ENCODE results near the gene CFAP410. TPM values are rescaled to one million over a fixed set of nuclear protein-coding genes. Genes with fewer than 3 reads are reported as not detected.
"Not testable (repeated sequence)": the region's sequence is repeated elsewhere in the genome, so short reads cannot be mapped to it uniquely, and the experiment has no call there.

CFAP410 gene
- total RNA-seq, 1 donor from 2014 or later = 16.8 TPM

DNA sequence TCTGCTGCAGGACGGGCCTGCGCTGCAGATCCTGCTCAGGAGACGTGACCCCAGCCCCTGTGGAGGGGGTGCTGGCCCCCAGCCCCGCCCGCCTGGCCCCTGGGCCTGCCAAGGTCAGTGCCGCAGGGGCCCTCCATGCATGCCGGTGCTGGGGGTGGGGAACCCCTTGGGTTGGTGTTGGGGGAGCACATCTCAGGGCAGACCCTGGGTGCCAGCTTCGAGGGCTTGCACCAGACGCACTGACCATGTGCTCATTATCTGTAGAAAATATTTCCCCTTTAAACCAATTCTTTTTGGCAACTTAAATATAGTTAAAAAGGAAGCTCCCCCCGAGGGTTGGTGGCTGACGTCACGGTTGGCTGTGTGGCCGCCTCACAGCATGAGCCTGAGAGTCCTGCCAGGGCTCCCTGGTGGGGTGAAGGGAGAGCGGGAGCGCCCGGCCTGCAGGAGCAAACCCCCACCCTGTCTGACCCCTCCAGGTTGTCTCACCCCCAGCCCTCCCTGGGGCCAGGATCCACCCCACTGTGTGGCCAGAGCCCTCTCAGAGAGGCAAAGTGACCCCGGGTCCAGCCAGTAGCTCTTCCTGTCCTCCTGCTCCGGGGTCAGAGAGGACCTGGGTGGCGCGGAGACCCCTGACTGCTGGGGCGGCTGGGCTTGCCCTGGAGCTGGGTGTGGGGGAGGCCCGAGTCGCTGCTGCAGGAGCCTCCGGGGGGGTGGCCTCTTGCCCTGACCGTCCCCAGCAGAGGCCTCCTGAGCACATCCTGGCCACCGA, 44.6 kb downstream of the CFAP410 start:
- ATAC-seq = peak; percentile 67

DNA sequence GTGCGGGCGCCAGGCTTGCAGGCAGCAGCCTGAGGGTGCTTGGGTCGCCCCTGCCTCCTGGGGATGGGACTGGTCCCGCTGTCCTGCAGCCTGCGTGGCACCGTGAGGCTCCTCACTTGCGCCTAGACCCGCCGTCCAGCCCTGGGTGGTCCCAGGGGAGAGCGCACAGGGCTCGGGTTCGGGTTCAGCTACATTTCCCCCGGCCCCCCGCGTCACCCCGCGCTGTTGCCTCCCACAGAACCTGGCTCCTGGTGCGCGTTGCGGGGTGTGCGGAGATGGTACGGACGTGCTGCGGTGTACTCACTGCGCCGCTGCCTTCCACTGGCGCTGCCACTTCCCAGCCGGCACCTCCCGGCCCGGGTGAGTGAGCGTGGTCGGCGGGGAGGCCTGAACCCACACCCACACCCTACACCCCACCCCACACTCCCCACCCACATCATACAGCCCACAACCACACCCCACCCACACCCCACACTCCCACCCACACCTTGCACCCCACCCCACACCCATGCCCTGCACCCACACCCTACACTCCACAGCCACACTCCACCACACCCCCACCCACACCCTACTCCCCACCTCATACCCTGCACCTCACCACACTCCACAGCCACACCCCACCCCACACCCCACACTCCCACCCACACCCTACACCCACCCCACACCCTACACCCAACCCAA, 45.5 kb downstream of the CFAP410 start:
- intact Hi-C loops (cut with DNase I) = no loop called here
- ATAC-seq (no peak), DNase-seq (ENCODE audit: missing footprints) (peak; percentile 55)

More for the DNA sequence above, 44.6 kb downstream of the CFAP410 start:
- intact Hi-C loops (cut with DNase I) = no loop called here
- peak; percentile 92 for DNase-seq (ENCODE audit: missing footprints)

DNA sequence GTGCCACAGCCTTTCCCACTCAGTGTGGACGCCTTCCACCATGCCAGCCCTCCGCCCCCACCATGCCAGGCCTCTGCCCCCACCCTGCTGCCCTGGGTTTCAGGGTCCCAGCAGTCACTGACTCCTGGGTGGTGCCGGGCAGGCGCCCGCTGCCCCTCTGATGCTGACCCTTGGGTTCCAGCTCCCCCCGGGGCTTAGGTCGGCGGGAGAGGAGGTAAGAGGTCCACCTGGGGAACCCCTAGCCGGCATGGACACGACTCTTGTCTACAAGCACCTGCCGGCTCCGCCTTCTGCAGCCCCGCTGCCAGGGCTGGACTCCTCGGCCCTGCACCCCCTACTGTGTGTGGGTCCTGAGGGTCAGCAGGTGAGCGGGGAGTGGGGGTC, 46.4 kb downstream of the CFAP410 start:
- intact Hi-C loops (cut with DNase I) = no loop called here
- ATAC-seq (no peak), DNase-seq (ENCODE audit: missing footprints) (peak; percentile 64)

DNA sequence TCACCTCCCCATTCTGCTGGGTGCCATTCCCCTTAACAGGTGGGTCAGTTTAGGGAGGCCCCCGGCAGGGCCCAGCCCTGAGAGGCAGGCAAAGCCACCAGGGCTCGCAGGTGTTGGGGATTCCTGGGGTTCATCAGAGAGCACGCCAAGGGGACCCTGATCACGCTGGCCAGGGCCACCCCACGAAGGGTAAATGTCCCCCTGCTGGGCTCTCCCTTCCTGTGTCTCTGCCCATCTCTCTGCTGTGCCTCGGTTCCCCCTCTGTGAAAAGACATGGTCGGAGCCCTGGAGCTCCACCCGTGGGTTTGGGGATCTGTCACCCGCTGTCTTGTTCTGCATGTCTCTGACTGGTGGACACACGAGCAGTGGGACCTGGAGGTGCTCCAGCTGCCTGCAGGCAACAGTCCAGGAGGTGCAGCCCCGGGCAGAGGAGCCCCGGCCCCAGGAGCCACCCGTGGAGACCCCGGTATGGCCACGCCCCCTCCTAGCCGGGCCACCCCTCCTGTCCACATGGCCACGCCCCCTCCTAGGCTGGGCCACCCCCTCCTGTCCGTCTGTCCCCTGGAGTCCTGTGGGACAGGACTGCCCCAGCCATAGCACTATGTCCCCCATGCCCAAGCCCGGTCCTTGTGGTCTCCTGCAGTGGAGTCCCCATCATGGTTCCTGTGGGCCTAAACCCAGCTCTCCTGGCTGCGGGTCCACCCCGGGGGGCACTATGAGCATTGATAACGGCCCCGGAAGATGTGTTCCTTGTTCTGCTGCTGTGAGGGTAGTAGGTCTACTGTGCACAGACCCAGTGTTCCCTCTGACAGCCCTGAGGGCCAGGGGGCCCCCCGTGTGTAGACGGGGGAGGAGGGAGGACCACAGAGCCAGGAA, 47.0 kb downstream of the CFAP410 start:
- DNase-seq (ENCODE audit: missing footprints) (peak; percentile 55), ATAC-seq (no peak)
- intact Hi-C loops (cut with DNase I) = no loop called here

DNA sequence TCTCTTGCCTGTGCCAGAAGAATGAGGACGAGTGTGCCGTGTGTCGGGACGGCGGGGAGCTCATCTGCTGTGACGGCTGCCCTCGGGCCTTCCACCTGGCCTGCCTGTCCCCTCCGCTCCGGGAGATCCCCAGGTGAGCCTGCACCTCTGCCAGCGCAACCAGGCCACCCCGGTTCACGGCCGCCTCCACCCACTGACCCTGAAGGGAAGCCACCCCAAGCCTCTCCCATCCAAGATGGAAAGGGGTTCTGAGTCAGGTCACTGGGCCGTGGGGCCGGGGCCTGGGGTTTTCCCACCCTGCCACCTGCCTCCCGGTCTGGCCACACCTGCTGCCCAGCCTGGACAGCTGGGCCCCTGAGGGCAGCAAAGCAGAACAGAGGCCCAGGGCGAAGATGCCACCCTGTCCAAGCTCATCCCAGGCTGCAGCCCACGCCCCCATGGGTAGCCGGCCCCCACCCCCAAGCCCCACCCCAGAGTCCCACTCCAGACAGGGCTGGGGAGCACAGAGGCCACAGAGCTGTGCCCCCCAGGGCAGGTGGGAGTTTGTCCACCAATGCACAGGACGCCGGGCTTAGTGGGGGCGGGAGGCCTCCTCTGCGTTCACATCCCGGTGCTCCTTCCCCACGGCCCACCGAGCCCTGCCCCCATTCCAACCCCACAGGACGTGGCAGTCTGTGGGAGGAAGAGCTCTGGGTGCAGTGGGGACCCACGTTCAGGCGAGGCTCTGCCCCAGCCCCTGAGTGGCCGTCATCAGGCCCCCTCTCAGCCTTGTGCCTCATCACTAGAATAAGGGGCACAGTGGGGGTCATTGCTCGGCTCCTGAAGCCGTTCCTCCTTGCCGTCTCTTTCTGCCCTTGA, 47.9 kb downstream of the CFAP410 start:
- ATAC-seq (no peak), DNase-seq (ENCODE audit: missing footprints) (peak; percentile 67)
- intact Hi-C loops (cut with DNase I) = no loop called here

DNA sequence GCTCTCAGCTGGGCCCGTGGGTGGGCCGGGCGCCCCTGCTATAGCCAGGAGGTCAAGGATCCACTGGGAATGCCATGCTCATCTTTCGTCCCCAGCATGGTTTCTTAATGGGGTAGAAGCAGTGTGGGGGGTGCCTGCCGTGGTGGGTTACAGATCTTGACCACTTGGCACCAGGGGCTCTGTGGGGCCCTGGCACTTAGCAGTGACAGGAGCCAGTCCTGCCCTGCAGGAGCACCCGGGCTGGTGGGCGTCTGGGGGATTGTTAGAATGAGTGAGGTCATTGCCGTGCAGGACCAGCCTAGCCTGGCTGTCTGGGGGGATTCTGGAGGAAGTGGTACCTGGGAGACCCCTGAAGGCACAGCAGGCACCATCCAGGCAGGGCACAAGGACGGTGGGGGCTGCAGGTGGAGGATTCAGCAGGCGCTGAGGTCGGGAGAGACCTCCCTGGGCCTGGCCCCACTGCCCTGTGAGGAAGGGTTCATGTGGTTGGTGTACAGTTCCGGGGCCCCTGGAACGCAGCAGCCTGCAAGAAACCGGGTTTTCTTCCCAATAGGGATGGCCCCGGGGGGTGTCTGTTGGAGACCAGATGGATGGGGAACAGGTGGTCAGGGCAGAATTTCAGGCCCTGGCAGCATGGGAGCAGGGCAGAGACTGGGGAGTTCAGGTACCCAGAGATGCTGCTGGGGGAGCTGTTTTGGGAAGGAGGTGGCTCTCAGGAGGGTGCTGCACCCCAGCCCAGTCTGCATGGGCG, 48.7 kb downstream of the CFAP410 start:
- ATAC-seq = no peak
- intact Hi-C loops (cut with DNase I) = no loop called here
- DNase-seq (ENCODE audit: missing footprints) = peak; percentile 31

DNA sequence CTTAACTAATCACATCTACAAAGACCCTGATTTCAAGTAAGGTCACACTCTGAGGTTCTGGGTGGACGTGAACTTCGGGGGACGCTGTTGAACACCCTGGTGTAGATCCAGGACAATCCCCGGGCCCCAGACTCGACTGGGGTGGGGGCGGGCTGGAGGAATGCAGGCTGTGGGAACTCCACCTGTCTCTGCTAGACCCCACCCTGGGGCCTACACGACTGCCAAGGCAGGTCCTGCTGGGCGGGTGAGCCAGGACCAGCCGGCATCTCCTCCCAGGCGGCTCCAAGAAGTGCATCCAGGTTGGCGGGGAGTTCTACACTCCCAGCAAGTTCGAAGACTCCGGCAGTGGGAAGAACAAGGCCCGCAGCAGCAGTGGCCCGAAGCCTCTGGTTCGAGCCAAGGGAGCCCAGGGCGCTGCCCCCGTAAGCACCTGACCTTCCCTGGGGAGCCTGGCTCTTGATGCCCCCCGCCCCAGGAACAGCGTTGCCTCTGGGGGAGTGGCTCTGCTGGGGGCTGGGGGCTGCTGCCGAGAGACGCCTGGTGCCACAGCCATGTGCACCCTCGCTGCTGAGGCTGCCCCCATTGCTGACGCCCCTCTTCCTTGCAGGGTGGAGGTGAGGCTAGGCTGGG, 49.7 kb downstream of the CFAP410 start:
- intact Hi-C loops (cut with DNase I) = no loop called here
- DNase-seq (ENCODE audit: missing footprints) (peak; percentile 27), ATAC-seq (no peak)

DNA sequence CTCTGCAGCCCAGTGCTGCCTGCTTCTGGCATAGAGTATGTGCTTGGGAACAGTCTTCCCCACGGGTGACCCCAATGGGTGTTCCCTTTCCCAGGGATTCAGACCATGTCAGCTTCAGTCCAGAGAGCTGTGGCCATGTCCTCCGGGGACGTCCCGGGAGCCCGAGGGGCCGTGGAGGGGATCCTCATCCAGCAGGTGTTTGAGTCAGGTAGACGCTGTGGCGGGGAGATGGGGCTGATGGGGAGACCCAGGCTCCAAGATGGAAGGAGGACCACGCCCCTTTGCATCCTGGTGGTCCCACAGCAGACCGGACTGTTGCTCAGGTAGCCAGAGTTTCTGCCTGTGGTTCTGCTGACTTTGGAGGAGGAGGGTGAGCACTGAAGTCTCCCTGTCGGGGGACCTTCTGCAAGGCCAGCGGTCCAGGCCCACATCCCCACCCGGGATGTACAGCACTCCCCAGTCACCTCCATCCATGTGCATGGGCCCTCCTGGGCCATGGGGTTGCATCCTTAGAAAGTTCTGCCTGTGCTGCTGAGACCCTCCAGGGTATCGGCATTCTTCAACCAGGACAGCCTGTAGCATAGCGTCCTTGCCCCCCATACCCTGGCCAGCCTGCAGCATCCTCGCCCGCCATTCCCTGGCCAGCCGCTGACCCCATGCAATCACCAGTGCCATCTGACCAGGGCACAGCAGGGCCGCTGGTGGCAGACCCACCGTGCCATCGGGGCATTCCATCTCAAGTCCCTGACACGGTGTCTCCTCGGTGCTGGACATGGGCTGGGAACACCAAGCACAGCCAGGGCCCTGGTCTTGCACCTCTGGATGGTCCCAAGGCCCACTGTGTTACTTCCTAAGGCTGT, 50.7 kb downstream of the CFAP410 start:
- intact Hi-C loops (cut with DNase I) = no loop called here

DNA sequence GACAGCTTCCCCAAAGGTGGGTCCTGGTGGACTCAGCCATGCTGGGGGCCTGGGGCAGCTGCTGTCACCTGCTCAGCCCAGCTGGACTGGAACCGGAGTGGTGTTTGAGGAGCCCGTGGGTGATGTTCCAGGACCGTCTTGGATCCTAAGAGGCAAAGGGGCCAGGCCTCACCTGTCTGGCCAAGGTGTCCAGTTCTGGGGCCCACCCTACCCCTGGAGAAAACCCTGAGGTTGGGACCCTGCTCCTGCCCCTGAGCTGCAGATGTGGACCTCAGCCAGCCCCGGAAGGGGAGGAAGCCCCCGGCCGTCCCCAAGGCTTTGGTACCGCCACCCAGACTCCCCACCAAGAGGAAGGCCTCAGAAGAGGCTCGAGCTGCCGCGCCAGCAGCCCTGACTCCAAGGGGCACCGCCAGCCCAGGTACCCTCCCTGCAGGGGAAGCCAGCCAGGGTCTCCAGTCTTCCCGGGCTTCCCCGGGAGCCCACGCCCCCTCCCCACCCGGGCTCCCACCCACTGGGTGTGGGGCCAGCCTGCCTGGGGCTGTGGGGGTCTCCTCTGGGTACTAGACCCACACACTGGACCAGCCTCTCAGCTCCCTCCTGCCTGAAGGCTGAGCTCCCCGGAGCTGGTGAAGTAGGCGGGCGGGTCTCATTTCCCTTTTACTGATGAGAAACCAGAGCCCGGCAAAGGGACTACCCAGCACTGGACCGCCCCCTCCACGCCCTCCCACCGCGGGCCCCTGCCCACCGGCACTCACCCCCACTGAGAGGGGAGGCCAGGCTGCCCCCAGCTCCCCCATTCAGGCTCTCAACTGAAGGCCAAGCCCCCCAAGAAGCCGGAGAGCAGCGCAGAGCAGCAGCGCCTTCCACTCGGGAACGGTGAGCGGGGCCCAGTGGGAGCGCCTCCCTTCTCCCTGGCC, 52.2 kb downstream of the CFAP410 start:
- DNase-seq (ENCODE audit: missing footprints) (peak; percentile 46), ATAC-seq (no peak)
- intact Hi-C loops (cut with DNase I) = no loop called here

More for the DNA sequence above, 50.7 kb downstream of the CFAP410 start:
- DNase-seq (ENCODE audit: missing footprints) = peak; percentile 62
- ATAC-seq = no peak

DNA sequence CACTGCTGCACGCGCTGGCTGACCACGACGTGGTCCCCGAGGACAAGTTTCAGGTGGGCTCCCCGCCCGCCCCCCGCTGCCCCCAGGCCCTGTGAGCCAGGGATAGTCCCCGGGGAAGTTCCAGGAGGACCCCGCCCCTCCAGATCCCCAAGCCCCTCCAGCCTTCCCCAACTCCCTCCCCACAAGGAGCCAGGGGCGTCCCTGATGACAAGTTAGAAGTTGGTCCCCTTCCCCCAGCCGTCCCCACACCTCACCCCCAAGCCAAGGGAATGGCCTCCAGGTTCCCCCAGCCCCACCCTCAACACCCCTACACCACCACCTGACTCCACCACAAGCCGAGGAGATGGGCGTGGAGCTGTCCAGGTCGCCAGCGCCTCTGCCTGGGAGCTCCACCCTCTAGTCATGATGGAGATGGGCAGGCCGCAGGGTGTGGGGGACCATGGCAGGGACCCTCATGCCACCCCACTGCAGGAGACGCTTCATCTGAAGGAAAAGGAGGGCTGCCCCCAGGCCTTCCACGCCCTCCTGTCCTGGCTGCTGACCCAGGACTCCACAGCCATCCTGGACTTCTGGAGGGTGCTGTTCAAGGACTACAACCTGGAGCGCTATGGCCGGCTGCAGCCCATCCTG, 53.0 kb downstream of the CFAP410 start:
- peak; percentile 54 for DNase-seq (ENCODE audit: missing footprints)
- ATAC-seq = no peak
- intact Hi-C loops (cut with DNase I) = no loop called here

DNA sequence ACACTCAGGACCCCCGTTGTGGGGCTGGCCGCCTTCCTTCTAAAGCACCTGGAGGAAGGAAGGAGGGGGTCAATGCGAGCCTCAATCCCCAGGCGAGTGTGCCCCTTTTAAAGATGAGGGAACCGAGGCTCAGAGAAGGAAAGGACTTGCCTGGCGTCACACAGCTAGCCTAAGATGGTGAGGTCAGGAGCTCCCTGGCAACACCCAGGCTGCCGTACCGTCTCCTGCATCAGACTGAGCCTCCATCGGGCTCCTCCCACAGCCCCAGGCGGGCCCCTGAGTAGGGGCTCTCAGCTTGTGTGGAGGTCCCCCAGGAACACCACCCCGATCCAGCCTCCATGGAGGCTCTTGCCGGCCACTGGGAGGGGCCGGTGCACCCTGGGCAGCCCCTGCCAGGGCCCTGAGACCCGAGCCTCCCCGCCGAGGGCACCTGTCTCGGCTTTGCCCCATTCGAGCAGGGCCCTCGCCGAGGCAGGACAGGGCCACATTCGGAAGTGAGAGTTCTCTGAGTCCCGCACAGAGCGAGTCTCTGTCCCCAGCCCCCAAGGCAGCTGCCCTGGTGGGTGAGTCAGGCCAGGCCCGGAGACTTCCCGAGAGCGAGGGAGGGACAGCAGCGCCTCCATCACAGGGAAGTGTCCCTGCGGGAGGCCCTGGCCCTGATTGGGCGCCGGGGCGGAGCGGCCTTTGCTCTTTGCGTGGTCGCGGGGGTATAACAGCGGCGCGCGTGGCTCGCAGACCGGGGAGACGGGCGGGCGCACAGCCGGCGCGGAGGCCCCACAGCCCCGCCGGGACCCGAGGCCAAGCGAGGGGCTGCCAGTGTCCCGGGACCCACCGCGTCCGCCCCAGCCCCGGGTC, 53.8 kb downstream of the CFAP410 start, which contains the start of gene AIRE:
TSS of gene AIRE (plus strand) at position 739 of the 855 bp plus-strand sequence. CDS start 131 bp downstream, outside the sequence.
- no peak for ATAC-seq
- intact Hi-C loops (cut with DNase I) = no loop called here
- DNase-seq (ENCODE audit: missing footprints) = peak; percentile 69

DNA sequence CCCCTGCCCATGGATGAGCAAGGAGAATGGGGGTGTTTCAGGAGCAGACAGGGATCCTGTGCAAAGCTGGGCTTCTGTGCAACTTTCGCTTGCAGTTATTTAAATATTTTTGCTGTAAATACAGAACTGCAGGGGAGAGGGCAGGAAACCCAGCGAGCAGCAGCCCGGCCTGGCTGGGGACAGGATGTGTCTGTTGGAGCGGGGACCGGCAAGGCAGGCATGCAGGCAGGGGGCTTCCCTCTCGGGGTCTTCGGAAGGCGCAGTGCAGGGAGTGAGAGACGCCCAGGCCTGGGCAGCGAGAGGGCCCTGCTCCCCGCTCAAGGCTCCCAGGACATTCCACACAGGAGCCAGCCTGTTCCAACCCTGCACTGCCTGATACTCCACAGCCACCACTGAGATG, 55.2 kb downstream of the CFAP410 start:
- no peak for ATAC-seq
- intact Hi-C loops (cut with DNase I) = no loop called here
- DNase-seq (ENCODE audit: missing footprints) = peak; percentile 35

DNA sequence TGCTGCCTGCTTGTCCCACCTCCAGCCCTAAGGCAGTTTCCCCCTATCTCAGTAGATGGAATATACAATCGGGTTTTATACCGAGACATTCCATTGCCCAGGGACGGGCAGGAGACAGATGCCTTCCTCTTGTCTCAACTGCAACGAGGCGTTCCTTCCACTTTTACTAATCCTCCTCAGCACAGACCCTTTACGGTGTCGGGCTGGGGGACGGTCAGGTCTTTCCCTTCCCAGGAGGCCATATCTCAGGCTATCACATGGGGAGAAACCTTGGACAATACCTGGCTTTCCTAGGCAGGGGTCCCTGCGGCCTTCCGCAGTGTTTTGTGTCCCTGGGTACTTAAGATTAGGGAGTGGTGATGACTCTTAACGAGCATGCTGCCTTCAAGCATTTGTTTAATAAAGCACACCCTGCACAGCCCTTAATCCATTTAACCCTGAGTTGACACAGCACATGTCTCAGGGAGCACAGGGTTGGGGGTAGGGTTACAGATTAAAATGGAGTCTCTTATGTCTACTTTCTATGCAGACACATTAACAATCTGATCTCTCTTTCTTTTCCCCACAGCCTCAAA, 55.9 kb downstream of the CFAP410 start:
- ATAC-seq; intact Hi-C loops (cut with DNase I): not testable (repeated sequence)
- peak; percentile 18 for DNase-seq (ENCODE audit: missing footprints)

DNA sequence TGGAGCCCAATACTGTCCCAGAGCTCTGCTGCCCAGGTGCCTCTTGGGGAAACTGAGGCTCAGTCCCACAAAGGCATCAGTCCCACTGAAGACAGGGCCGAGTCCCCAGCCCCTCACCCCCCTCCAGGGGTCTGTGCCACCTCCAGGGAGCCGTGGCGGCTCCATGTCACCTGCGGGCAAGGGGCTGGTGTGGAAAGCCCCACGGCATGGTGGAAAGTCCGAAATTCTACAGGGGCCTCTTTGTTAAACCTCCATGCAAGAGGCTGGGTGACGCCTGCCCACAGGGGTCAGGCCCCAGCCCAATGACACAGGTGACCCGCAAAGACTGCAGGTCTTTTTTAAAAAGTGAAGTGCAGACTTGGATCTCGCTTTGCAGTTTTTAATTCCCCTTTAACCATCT, 56.8 kb downstream of the CFAP410 start:
- DNase-seq (ENCODE audit: missing footprints) (no peak), ATAC-seq (no peak)
- intact Hi-C loops (cut with DNase I) = no loop called here

All from Right ventricle myocardium inferior (tissue), 1 donor.